ENCODE results near the gene GLYAT. TPM values are rescaled to one million over a fixed set of nuclear protein-coding genes. Genes with fewer than 3 reads are reported as not detected.
"Not testable (repeated sequence)": the region's sequence is repeated elsewhere in the genome, so short reads cannot be mapped to it uniquely, and the experiment has no call there.

GLYAT gene
- total RNA-seq, 1 experiment from 2014 or later, result not detected

DNA sequence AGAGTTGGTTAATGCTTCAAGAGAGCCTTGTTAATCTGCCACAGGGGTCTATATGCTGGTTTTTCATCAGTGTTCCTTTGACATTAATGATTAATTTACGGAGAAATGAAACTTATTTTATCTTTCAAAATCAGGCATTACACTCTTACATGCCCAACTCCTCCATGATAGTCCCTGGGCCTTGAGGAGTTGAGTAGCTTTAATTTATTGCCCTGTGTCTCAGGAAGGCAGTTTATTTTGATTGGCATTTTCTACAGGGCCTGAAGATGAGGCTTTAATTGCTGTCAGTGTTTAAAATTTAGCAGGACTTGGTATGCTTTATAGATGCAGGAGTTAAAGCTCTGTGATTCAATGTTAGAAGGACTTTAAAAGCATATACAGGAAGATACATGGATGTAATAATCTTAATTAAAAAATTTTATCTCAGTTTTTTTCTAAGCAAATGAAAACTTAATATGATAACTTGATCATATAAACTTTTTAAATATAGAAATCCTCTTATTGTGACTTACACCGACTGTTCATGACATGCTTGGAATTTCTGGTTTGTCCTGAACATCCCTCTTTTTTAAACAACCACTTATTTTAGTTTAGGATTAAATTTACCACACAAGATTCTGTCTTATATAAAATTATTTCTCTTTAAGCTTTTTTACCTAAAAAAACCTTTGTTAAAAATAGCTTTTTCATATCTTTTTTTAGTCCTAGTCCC lies 12.2 kb downstream of the GLYAT start:
- TF ChIP-seq, protein P1, sequence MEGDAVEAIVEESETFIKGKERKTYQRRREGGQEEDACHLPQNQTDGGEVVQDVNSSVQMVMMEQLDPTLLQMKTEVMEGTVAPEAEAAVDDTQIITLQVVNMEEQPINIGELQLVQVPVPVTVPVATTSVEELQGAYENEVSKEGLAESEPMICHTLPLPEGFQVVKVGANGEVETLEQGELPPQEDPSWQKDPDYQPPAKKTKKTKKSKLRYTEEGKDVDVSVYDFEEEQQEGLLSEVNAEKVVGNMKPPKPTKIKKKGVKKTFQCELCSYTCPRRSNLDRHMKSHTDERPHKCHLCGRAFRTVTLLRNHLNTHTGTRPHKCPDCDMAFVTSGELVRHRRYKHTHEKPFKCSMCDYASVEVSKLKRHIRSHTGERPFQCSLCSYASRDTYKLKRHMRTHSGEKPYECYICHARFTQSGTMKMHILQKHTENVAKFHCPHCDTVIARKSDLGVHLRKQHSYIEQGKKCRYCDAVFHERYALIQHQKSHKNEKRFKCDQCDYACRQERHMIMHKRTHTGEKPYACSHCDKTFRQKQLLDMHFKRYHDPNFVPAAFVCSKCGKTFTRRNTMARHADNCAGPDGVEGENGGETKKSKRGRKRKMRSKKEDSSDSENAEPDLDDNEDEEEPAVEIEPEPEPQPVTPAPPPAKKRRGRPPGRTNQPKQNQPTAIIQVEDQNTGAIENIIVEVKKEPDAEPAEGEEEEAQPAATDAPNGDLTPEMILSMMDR (IDR thresholded peaks at IDR 0.05; ENCODE audit: unreplicated experiment), result no peak
- no peak overlapping the region for H3K27ac Mint-ChIP-seq (ENCODE audit: unreplicated experiment)
- BruUV-seq (replicated peaks), result no TSS peak
- intact Hi-C loops (cut with micrococcal nuclease; ENCODE audit: unreplicated experiment), result loop anchor here (10.0 kb wide), 1 partner anchor 175 kb away; no protein-coding TSS in a partner anchor
- H3K27me3 Mint-ChIP-seq (ENCODE audit: unreplicated experiment), result no peaks in the 10 kb centered on the region
- no peak overlapping the region for H3K4me3 Mint-ChIP-seq (ENCODE audit: low read depth, unreplicated experiment)
- no peaks in the 10 kb centered on the region for H3K36me3 Mint-ChIP-seq (ENCODE audit: insufficient read depth, unreplicated experiment)
- H3K9me3 Mint-ChIP-seq (ENCODE audit: low read depth, unreplicated experiment), result peaks cover 3% of the 10 kb centered on the region
- H3K4me1 Mint-ChIP-seq (ENCODE audit: low read depth, unreplicated experiment), result no peaks in the 10 kb centered on the region
- CTCF ChIA-PET, result no interaction called here
- no peak for DNase-seq

DNA sequence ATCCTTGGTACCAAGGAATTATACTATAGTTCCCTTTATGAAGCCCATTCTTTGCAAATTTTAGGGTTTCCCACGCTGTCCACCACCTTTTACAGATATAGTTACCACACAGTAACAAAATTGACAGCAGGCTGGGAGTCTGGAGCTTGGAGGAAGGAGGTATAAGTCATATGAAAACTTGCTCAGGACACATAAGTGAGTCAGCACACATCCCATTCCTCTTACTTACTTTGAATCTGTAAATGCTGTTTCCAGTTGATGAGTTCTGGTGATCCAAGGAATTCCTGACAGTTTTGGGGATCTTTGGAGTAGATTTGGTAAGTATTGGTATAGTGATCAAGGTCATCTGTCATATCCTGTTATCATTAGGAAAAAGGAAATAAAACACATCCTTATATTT lies 19.2 kb downstream of the GLYAT start:
- Mint-ChIP-seq H3K9me3 (ENCODE audit: low read depth, unreplicated experiment) (peaks cover 3% of the 10 kb centered on the region), H3K36me3 (ENCODE audit: insufficient read depth, unreplicated experiment) (no peaks in the 10 kb centered on the region)

DNA sequence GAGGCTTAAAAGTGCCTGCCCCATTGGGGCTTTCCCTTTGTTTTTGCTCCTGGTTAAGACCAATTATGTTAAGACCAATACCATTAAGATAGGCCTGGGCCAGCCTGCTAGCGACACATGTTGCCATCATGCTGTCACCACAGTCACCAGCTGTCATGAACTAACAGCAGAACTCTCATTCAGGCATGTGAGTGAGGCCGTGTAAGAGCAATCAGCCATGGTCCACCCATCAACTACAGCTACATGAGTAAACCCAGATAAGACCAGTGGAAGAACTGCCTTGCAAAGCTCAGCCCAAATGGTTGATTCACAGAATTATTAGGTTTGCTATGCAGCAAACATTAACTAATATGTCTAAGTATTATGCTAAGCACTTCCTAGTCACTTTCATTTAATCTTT lies 19.9 kb downstream of the GLYAT start:
- no TSS peak for BruUV-seq (replicated peaks)
- Mint-ChIP-seq H3K27me3 (ENCODE audit: unreplicated experiment) (no peaks in the 10 kb centered on the region), H3K4me1 (ENCODE audit: low read depth, unreplicated experiment) (no peaks in the 10 kb centered on the region), H3K36me3 (ENCODE audit: insufficient read depth, unreplicated experiment) (no peaks in the 10 kb centered on the region), H3K9me3 (ENCODE audit: low read depth, unreplicated experiment) (peaks cover 3% of the 10 kb centered on the region), H3K27ac (ENCODE audit: unreplicated experiment) (no peak overlapping the region), H3K4me3 (ENCODE audit: low read depth, unreplicated experiment) (no peak overlapping the region)
- TF ChIP-seq, protein P1 (IDR thresholded peaks at IDR 0.05; ENCODE audit: unreplicated experiment), result no peak
- CTCF ChIA-PET, result no interaction called here
- intact Hi-C loops (cut with micrococcal nuclease; ENCODE audit: unreplicated experiment), result loop anchor here (10.0 kb wide), 1 partner anchor 183 kb away; no protein-coding TSS in a partner anchor
- no peak for DNase-seq

More for the DNA sequence above, 19.2 kb downstream of the GLYAT start:
- H3K4me3 Mint-ChIP-seq (ENCODE audit: low read depth, unreplicated experiment), result no peak overlapping the region
- TF ChIP-seq, protein P1 (IDR thresholded peaks at IDR 0.05; ENCODE audit: unreplicated experiment), result no peak
- H3K4me1 Mint-ChIP-seq (ENCODE audit: low read depth, unreplicated experiment), result no peaks in the 10 kb centered on the region
- CTCF ChIA-PET, result interaction anchor here (0.5 kb wide), 1 partner anchor 459 kb away, joined by 3 read pairs; the partner anchor contains the start of gene DTX4
- no peaks in the 10 kb centered on the region for H3K27me3 Mint-ChIP-seq (ENCODE audit: unreplicated experiment)
- no TSS peak for BruUV-seq (replicated peaks)
- no peak overlapping the region for H3K27ac Mint-ChIP-seq (ENCODE audit: unreplicated experiment)
- intact Hi-C loops (cut with micrococcal nuclease; ENCODE audit: unreplicated experiment), result loop anchor here (10.0 kb wide), 1 partner anchor 182 kb away; no protein-coding TSS in a partner anchor
- DNase-seq, result no peak

DNA sequence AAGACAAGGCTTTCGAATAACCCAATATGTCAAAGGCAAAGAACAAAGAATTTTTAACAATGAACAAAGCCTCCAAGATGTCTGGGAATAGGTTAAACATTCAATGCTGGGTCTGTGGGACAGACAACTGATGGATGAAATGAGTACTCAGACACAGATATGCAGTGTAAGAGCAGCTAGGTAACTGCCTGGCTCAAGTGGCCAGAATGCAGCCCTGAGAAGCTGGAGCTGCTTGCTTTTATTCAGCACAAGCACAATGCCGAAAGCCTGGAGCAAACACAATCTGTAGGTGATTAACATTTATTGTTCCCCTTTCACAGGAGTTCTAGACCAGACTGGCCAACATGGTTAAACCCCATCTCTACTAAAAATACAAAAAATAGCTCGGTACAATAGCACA lies 24.0 kb downstream of the GLYAT start:
- Mint-ChIP-seq H3K36me3 (ENCODE audit: insufficient read depth, unreplicated experiment) (no peaks in the 10 kb centered on the region), H3K27ac (ENCODE audit: unreplicated experiment) (no peak overlapping the region), H3K4me1 (ENCODE audit: low read depth, unreplicated experiment) (no peaks in the 10 kb centered on the region), H3K9me3 (ENCODE audit: low read depth, unreplicated experiment) (no peaks in the 10 kb centered on the region), H3K4me3 (ENCODE audit: low read depth, unreplicated experiment) (no peak overlapping the region), H3K27me3 (ENCODE audit: unreplicated experiment) (no peaks in the 10 kb centered on the region)
- TF ChIP-seq, protein P1 (IDR thresholded peaks at IDR 0.05; ENCODE audit: unreplicated experiment), result no peak
- no peak for DNase-seq
- CTCF ChIA-PET, result interaction anchor here (0.6 kb wide), 1 partner anchor 34 kb away, joined by 3 read pairs; no protein-coding TSS in a partner anchor
- intact Hi-C loops (cut with micrococcal nuclease; ENCODE audit: unreplicated experiment), result no loop called here
- BruUV-seq (replicated peaks), result no TSS peak

DNA sequence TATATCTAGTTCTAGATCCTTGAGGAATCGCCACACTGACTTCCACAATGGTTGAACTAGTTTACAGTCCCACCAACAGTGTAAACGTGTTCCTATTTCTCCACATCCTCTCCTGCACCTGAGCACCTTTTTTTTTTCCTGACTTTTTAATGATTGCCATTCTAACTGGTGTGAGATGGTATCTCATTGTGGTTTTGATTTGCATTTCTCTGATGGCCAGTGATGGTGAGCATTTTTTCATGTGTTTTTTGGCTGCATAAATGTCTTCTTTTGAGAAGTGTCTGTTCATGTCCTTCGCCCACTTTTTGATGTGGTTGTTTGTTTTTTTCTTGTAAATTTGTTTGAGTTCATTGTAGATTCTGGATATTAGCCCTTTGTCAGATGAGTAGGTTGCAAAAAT lies 34.9 kb downstream of the GLYAT start:
- DNase-seq; BruUV-seq (replicated peaks); CTCF ChIA-PET; intact Hi-C loops (cut with micrococcal nuclease; ENCODE audit: unreplicated experiment); H3K4me3 Mint-ChIP-seq (ENCODE audit: low read depth, unreplicated experiment); H3K4me1 Mint-ChIP-seq (ENCODE audit: low read depth, unreplicated experiment); H3K9me3 Mint-ChIP-seq (ENCODE audit: low read depth, unreplicated experiment); H3K27ac Mint-ChIP-seq (ENCODE audit: unreplicated experiment); H3K27me3 Mint-ChIP-seq (ENCODE audit: unreplicated experiment); H3K36me3 Mint-ChIP-seq (ENCODE audit: insufficient read depth, unreplicated experiment): not testable (repeated sequence)
